ENCODE results near the gene LRRC3C.

- TF ChIP-seq ZC3H10 (CRISPR knock-in tag; IDR thresholded peaks at IDR 0.05) (no peak), CSDC2 (CRISPR knock-in tag; IDR thresholded peaks at IDR 0.05) (no peak), TOX (CRISPR knock-in tag; IDR thresholded peaks at IDR 0.05; ENCODE audit: borderline replicate concordance) (no peak), ZNF70 (CRISPR knock-in tag; IDR thresholded peaks at IDR 0.05) (no peak), RARB (CRISPR knock-in tag; IDR thresholded peaks at IDR 0.05) (no peak), CSRNP3 (CRISPR knock-in tag; IDR thresholded peaks at IDR 0.05) (no peak), ISL1 (CRISPR knock-in tag; IDR thresholded peaks at IDR 0.05) (no peak), SNAI2 (CRISPR knock-in tag; IDR thresholded peaks at IDR 0.05) (no peak), PATZ1 (CRISPR knock-in tag; IDR thresholded peaks at IDR 0.05; ENCODE audit: borderline replicate concordance) (no peak), BACH2 (CRISPR knock-in tag; IDR thresholded peaks at IDR 0.05; ENCODE audit: borderline replicate concordance) (no peak), GLIS3 (CRISPR knock-in tag; IDR thresholded peaks at IDR 0.05) (no peak), TCF4 (CRISPR knock-in tag; IDR thresholded peaks at IDR 0.05; ENCODE audit: borderline replicate concordance) (no peak)
These were observed 39.2 kb downstream of the LRRC3C start for GRCh38 chr17:39966771-39967170.
